CD4-positive, alpha-beta T cell treated with Interferon alpha-2 for 1 hour (primary cell): ENCODE data around the gene SCAANT1.

Source experiments
- DNase-seq, 2 donors: peaks; one replicate each; pipeline ENCODE4 v3.0.0-alpha.2; 2020 to 2022

The SCAANT1 gene

GRCh38 chr3:63933459-63933858 is 21.3 kb upstream of the SCAANT1 start:
- DNase-seq, result no peak

GRCh38 chr3:63932509-63933212 is 20.5 kb upstream of the SCAANT1 start:
- DNase-seq, result no peak

- DNase-seq, result no peak
Measured at GRCh38 chr3:63931290-63931689, 19.1 kb upstream of the SCAANT1 start.

GRCh38 chr3:63927422-63928280 is 15.5 kb upstream of the SCAANT1 start:
- DNase-seq, result no peak

- DNase-seq, result no peak
Measured at GRCh38 chr3:63926309-63926708, 14.1 kb upstream of the SCAANT1 start.

GRCh38 chr3:63922491-63923199 is 10.5 kb upstream of the SCAANT1 start:
- DNase-seq, result no peak

- DNase-seq, result peak in 1 of 2 donors; percentile 7
Measured at GRCh38 chr3:63921741-63922482, 9.7 kb upstream of the SCAANT1 start.

GRCh38 chr3:63920001-63920400 is 7.8 kb upstream of the SCAANT1 start:
- no peak for DNase-seq

- DNase-seq, result no peak
Measured at GRCh38 chr3:63918321-63918720, 6.1 kb upstream of the SCAANT1 start.

- DNase-seq, result no peak
Measured at GRCh38 chr3:63914312-63914711, 2.1 kb upstream of the SCAANT1 start.

- peak; percentile 66 to 70 for DNase-seq
Measured at GRCh38 chr3:63912768-63913588, 795 bp upstream of the SCAANT1 start.

- DNase-seq, result no peak
Measured at GRCh38 chr3:63911509-63911872, 692 bp downstream of the SCAANT1 start.

GRCh38 chr3:63910891-63911290 is 1.3 kb downstream of the SCAANT1 start:
- DNase-seq, result peak in 1 of 2 donors; percentile 60

- DNase-seq, result no peak
Measured at GRCh38 chr3:63910001-63910400, 2.2 kb downstream of the SCAANT1 start.

- DNase-seq, result no peak
Measured at GRCh38 chr3:63909431-63909830, 2.8 kb downstream of the SCAANT1 start.

- no peak for DNase-seq
Measured at GRCh38 chr3:63908776-63909175, 3.4 kb downstream of the SCAANT1 start.

- no peak for DNase-seq
Measured at GRCh38 chr3:63908081-63908736, 4.0 kb downstream of the SCAANT1 start.

GRCh38 chr3:63905731-63906620 is 6.2 kb downstream of the SCAANT1 start:
- DNase-seq, result no peak

GRCh38 chr3:63900459-63900858 is 11.7 kb downstream of the SCAANT1 start:
- no peak for DNase-seq

- no peak for DNase-seq
Measured at GRCh38 chr3:63900010-63900409, 12.2 kb downstream of the SCAANT1 start.
